ENCODE data around the gene CTDP1. TPM values are rescaled to one million over a fixed set of nuclear protein-coding genes. Genes with fewer than 3 reads are reported as not detected.

The CTDP1 gene
- total and polyA plus RNA-seq, 4 donors = 18.8 to 30.5 (median 21.7) TPM

- Histone ChIP-seq H3K27ac (ENCODE audit: low read depth in 1 of 2, low read length in 1 of 2) (no peak overlapping the region), H3K4me1 (ENCODE audit: control insufficient read depth in 5 of 5, insufficient read depth in 5 of 5, low read length in 5 of 5) (no peaks in the 10 kb centered on the region), H3K9me3 (ENCODE audit: control insufficient read depth in 4 of 4, insufficient read depth in 3 of 4, low read length in 3 of 4) (peaks cover 0 to 1% (median 0%) of the 10 kb centered on the region in 4 donors), H3K9ac (ENCODE audit: insufficient read depth in 1 of 2, low read length in 2 of 2) (no peak overlapping the region), H3K4me3 (no peak overlapping the region), H3K36me3 (ENCODE audit: control insufficient read depth in 4 of 4, insufficient read depth in 4 of 4, low read length in 4 of 4) (no peaks in the 10 kb centered on the region), H3K27me3 (ENCODE audit: control insufficient read depth in 3 of 3, insufficient read depth in 3 of 3, low read length in 2 of 3) (peaks cover 0 to 10% (median 6%) of the 10 kb centered on the region in 3 donors)
- 75 to 81% methylated on average over 12 of the region's 12 CpGs for WGBS, 2 donors
- TF ChIP-seq, protein P1, sequence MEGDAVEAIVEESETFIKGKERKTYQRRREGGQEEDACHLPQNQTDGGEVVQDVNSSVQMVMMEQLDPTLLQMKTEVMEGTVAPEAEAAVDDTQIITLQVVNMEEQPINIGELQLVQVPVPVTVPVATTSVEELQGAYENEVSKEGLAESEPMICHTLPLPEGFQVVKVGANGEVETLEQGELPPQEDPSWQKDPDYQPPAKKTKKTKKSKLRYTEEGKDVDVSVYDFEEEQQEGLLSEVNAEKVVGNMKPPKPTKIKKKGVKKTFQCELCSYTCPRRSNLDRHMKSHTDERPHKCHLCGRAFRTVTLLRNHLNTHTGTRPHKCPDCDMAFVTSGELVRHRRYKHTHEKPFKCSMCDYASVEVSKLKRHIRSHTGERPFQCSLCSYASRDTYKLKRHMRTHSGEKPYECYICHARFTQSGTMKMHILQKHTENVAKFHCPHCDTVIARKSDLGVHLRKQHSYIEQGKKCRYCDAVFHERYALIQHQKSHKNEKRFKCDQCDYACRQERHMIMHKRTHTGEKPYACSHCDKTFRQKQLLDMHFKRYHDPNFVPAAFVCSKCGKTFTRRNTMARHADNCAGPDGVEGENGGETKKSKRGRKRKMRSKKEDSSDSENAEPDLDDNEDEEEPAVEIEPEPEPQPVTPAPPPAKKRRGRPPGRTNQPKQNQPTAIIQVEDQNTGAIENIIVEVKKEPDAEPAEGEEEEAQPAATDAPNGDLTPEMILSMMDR (IDR thresholded peaks at IDR 0.05; ENCODE audit: control extremely low read depth, extremely low read depth) = no peak
- ATAC-seq (ENCODE audit: insufficient read depth, low FRiP score) = no peak
- no peak for DNase-seq
Observed at GRCh38 chr18:79631761-79632446, 47.7 kb upstream of the CTDP1 start.

DNA sequence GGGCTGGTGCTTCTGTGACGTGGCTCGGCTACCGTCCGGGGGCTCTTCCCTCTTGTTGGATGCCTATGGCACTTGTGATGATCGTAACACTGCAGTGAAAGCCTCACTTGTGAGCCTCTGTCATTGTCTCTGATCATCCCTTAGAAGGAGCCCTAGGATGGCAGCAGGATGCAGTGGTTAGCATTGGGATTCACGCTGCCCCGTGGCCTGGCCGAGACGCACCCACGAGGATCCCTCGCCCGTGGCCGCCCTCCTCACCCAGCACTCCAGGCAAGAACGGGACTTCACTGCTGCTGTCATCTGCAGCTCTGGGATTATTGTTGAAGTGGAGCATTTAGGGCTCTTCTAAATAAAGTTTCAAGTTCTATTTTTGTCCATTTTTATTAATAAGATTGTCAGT, 46.8 kb upstream of the CTDP1 start:
- no peak for ATAC-seq (ENCODE audit: insufficient read depth, low FRiP score)
- Histone ChIP-seq H3K27ac (ENCODE audit: low read depth in 1 of 2, low read length in 1 of 2) (no peak overlapping the region), H3K4me1 (ENCODE audit: control insufficient read depth in 5 of 5, insufficient read depth in 5 of 5, low read length in 5 of 5) (no peaks in the 10 kb centered on the region), H3K36me3 (ENCODE audit: control insufficient read depth in 4 of 4, insufficient read depth in 4 of 4, low read length in 4 of 4) (no peaks in the 10 kb centered on the region), H3K9ac (ENCODE audit: insufficient read depth in 1 of 2, low read length in 2 of 2) (no peak overlapping the region), H3K4me3 (no peak overlapping the region), H3K9me3 (ENCODE audit: control insufficient read depth in 4 of 4, insufficient read depth in 3 of 4, low read length in 3 of 4) (peaks cover 0 to 4% (median under 1%) of the 10 kb centered on the region in 4 donors), H3K27me3 (ENCODE audit: control insufficient read depth in 3 of 3, insufficient read depth in 3 of 3, low read length in 2 of 3) (peaks cover 5 to 15% (median 6%) of the 10 kb centered on the region in 3 donors)
- WGBS, 2 donors = 92 to 93% methylated on average over 14 of the region's 14 CpGs
- no peak for DNase-seq
- TF ChIP-seq, protein P1 (IDR thresholded peaks at IDR 0.05; ENCODE audit: control extremely low read depth, extremely low read depth) = no peak

- Histone ChIP-seq H3K27me3 (ENCODE audit: control insufficient read depth in 3 of 3, insufficient read depth in 3 of 3, low read length in 2 of 3) (peaks cover 15 to 17% (median 16%) of the 10 kb centered on the region in 3 donors), H3K4me1 (ENCODE audit: control insufficient read depth in 5 of 5, insufficient read depth in 5 of 5, low read length in 5 of 5) (peaks cover 0 to 6% (median 0%) of the 10 kb centered on the region in 5 donors), H3K36me3 (ENCODE audit: control insufficient read depth in 4 of 4, insufficient read depth in 4 of 4, low read length in 4 of 4) (no peaks in the 10 kb centered on the region), H3K4me3 (no peak overlapping the region), H3K27ac (ENCODE audit: low read depth in 1 of 2, low read length in 1 of 2) (no peak overlapping the region), H3K9me3 (ENCODE audit: control insufficient read depth in 4 of 4, insufficient read depth in 3 of 4, low read length in 3 of 4) (peaks cover 0 to 4% (median under 1%) of the 10 kb centered on the region in 4 donors), H3K9ac (ENCODE audit: insufficient read depth in 1 of 2, low read length in 2 of 2) (no peak overlapping the region)
- DNase-seq (no peak), ATAC-seq (ENCODE audit: insufficient read depth, low FRiP score) (no peak)
- WGBS, 2 donors = 93 to 100% methylated on average over 5 of the region's 5 CpGs
- TF ChIP-seq, protein P1 (IDR thresholded peaks at IDR 0.05; ENCODE audit: control extremely low read depth, extremely low read depth) = no peak
Observed at GRCh38 chr18:79634186-79634585, 45.4 kb upstream of the CTDP1 start.

All from lung (tissue), 12 donors.